GM23338 (cell line): ENCODE measurements around the gene AGRP. TPM values are rescaled to one million over a fixed set of nuclear protein-coding genes. Genes with fewer than 3 reads are reported as not detected.

Source experiments
- ATAC-seq: fragments of 200-7000 bp; cut with Tn5 transposase; 3 replicates; pipeline ENCODE4 v1.9.1; 2020
- DNase-seq: peaks from one replicate; pipeline ENCODE4 v3.0.0-alpha.2; 2015; ENCODE audit warnings: low spot score
- H2AFZ ChIP-seq: fragments of 200-600 bp; sonication (generic); 2 replicates; pipeline ENCODE4 v1.8.0; 2016; ENCODE audit warnings: antibody characterized with exemption, mild to moderate bottlenecking, moderate library complexity
- H3F3A ChIP-seq: fragments of 200-600 bp; sonication (generic); replicated peaks from 2 replicates; pipeline ENCODE4 v1.8.0; 2017; ENCODE audit warnings: antibody characterized with exemption, mixed run types, low read depth
- H3K27ac ChIP-seq: fragments of 200-600 bp; sonication (generic); 2 replicates; pipeline ENCODE4 v1.6.1; 2016; ENCODE audit warnings: low read depth
- H3K27me3 ChIP-seq: fragments of 200-600 bp; sonication (generic); 2 replicates; pipeline ENCODE4 v1.8.0; 2016; ENCODE audit warnings: mild to moderate bottlenecking, mixed run types, moderate library complexity; ENCODE audit not compliant: insufficient read depth
- H3K36me3 ChIP-seq: fragments of 200-600 bp; sonication (generic); 2 replicates; pipeline ENCODE4 v1.8.0; 2016; ENCODE audit warnings: mild to moderate bottlenecking; ENCODE audit not compliant: insufficient read depth
- H3K4me1 ChIP-seq: fragments of 200-600 bp; sonication (generic); 2 replicates; pipeline ENCODE4 v1.8.0; 2016; ENCODE audit warnings: mild to moderate bottlenecking, moderate library complexity; ENCODE audit not compliant: insufficient read depth
- H3K4me2 ChIP-seq: fragments of 200-600 bp; sonication (generic); 2 replicates; pipeline ENCODE4 v1.7.1; 2017; ENCODE audit warnings: mixed run types
- H3K4me3 ChIP-seq: fragments of 200-600 bp; sonication (generic); 2 replicates; pipeline ENCODE4 v1.6.1; 2016; ENCODE audit warnings: mixed run types
- H3K79me2 ChIP-seq: fragments of 200-600 bp; sonication (generic); replicated peaks from 2 replicates; pipeline ENCODE4 v1.8.0; 2017; ENCODE audit warnings: mild to moderate bottlenecking; ENCODE audit not compliant: insufficient read depth
- H3K9me2 ChIP-seq: fragments of 200-600 bp; sonication (generic); 2 replicates; pipeline ENCODE4 v1.8.0; 2017; ENCODE audit not compliant: insufficient read depth
- H4K20me1 ChIP-seq: fragments of 200-600 bp; sonication (generic); replicated peaks from 2 replicates; pipeline ENCODE4 v1.8.0; 2017; ENCODE audit warnings: mild to moderate bottlenecking; ENCODE audit not compliant: insufficient read depth
- H3K27ac Mint-ChIP-seq: 2 replicates; pipeline ENCODE4 v1.8.0; 2020; ENCODE audit warnings: inconsistent platforms, mild to moderate bottlenecking, moderate library complexity, mixed read lengths
- H3K27me3 Mint-ChIP-seq: 3 replicates; pipeline ENCODE4 v1.8.0; 2022; ENCODE audit warnings: low read depth, mild to moderate bottlenecking, moderate library complexity, mixed read lengths, inconsistent platforms; ENCODE audit not compliant: insufficient read depth, poor library complexity
- H3K36me3 Mint-ChIP-seq: 3 replicates; pipeline ENCODE4 v1.8.0; 2021; ENCODE audit warnings: low read depth, mild to moderate bottlenecking, inconsistent platforms, moderate library complexity, mixed read lengths
- H3K4me1 Mint-ChIP-seq: 3 replicates; pipeline ENCODE4 v1.8.0; 2020; ENCODE audit warnings: mild to moderate bottlenecking, inconsistent platforms, mixed read lengths
- H3K4me3 Mint-ChIP-seq: 3 replicates; pipeline ENCODE4 v1.8.0; 2021; ENCODE audit warnings: moderate library complexity, mild to moderate bottlenecking, inconsistent platforms, mixed read lengths
- H3K9me3 Mint-ChIP-seq: 3 replicates; pipeline ENCODE4 v1.8.0; 2020; ENCODE audit warnings: moderate library complexity, mild to moderate bottlenecking, inconsistent platforms, mixed read lengths
- CREB1 ChIP-seq: fragments of 250-450 bp; sonication (Bioruptor Pico); IDR thresholded peaks from 2 replicates; pipeline ENCODE4 v1.5.0; 2020; ENCODE audit warnings: low read depth, mild to moderate bottlenecking, moderate library complexity
- CTCF ChIP-seq, 2 experiments: fragments of 200-600 bp in 1 of 2; sonication (generic) in 1 of 2; conservative IDR thresholded peaks; 2 replicates each; pipeline versions ENCODE4 v1.5.1 to v1.6.1; 2016 to 2017; ENCODE audit warnings: antibody characterized with exemption in 2 of 2, low read depth in 2 of 2, mild to moderate bottlenecking in 2 of 2, moderate library complexity in 1 of 2
- ETS1 ChIP-seq: IDR thresholded peaks from 2 replicates; pipeline ENCODE4 v1.6.1; 2016; ENCODE audit warnings: antibody characterized with exemption
- EZH2phosphoT487 ChIP-seq: fragments of 200-600 bp; sonication (generic); IDR thresholded peaks from one replicate; pipeline ENCODE4 v1.8.1; 2018; ENCODE audit warnings: antibody characterized with exemption; ENCODE audit not compliant: unreplicated experiment
- JUNB ChIP-seq: IDR thresholded peaks from one replicate; pipeline ENCODE4 v1.6.1; 2016; ENCODE audit warnings: antibody characterized with exemption; ENCODE audit not compliant: unreplicated experiment
- NANOG ChIP-seq: IDR thresholded peaks from 2 replicates; pipeline ENCODE4 v1.6.1; 2016; ENCODE audit warnings: antibody characterized with exemption, borderline replicate concordance
- POLR2AphosphoS5 ChIP-seq: IDR thresholded peaks from 2 replicates; pipeline ENCODE4 v1.6.1; 2016; ENCODE audit warnings: antibody characterized with exemption, low read depth
- REST ChIP-seq: IDR thresholded peaks from one replicate; pipeline ENCODE4 v1.6.1; 2018; ENCODE audit warnings: antibody characterized with exemption; ENCODE audit not compliant: unreplicated experiment
- STAT1 ChIP-seq: IDR thresholded peaks from one replicate; pipeline ENCODE4 v1.6.1; 2016; ENCODE audit warnings: antibody characterized with exemption; ENCODE audit not compliant: unreplicated experiment
- ZNF114 ChIP-seq: fragments of 250-450 bp; sonication (Bioruptor Pico); IDR thresholded peaks from 2 replicates; pipeline ENCODE4 v1.5.0; 2020; ENCODE audit warnings: mild to moderate bottlenecking, moderate library complexity
- ZNF331 ChIP-seq: fragments of 250-450 bp; sonication (Bioruptor Pico); IDR thresholded peaks from 2 replicates; pipeline ENCODE4 v1.5.0; 2020; ENCODE audit warnings: low read depth, mild to moderate bottlenecking, moderate library complexity
- ZNF462 ChIP-seq: fragments of 250-450 bp; sonication (Bioruptor Pico); IDR thresholded peaks from 2 replicates; pipeline ENCODE4 v1.5.0; 2020; ENCODE audit warnings: mild to moderate bottlenecking, moderate library complexity
- polyA plus RNA-seq: library from polyadenylated mRNA; unstranded; fragments of >200 nt; fragmentation: Nextera tagmentation; extraction: Ambion mirVana; gene quantifications from 2 replicates; pipeline ENCODE4 v1.2.1, GENCODE V29; 2016
- total RNA-seq: library from RNA; depleted of rRNA; stranded (reverse); fragments of >200 nt; shearing (Covaris generic); gene quantifications from 2 replicates; pipeline ENCODE4 v1.2.3, GENCODE V29; 2014

Gene AGRP
- total and polyA plus RNA-seq, 2 experiments from 2014 or later: not detected

- TF ChIP-seq ZNF462 (CRISPR knock-in tag) (no peak), EZH2phosphoT487 (no peak), ZNF331 (CRISPR knock-in tag) (no peak), ZNF114 (CRISPR knock-in tag) (no peak), POLR2AphosphoS5 (no peak), NANOG (no peak), STAT1 (no peak)
Observed at GRCh38 chr16:67509016-67509415, 25.7 kb upstream of the AGRP start (continued).

GRCh38 chr16:67506468-67506867, 23.1 kb upstream of the AGRP start:
- H3K27ac Mint-ChIP-seq: no peak overlapping the region
- H3K4me2 ChIP-seq: no peak overlapping the region
- peaks cover 18% of the 10 kb centered on the region for H3K27me3 Mint-ChIP-seq
- no peak for TF ChIP-seq CREB1 (CRISPR knock-in tag)
- TF ChIP-seq REST: no peak
- no peak for TF ChIP-seq ZNF331 (CRISPR knock-in tag)
- no peak for TF ChIP-seq JUNB
- no peak for TF ChIP-seq EZH2phosphoT487
- no peak for TF ChIP-seq POLR2AphosphoS5
- no peak for TF ChIP-seq ZNF114 (CRISPR knock-in tag)
- no peak for TF ChIP-seq ETS1
- TF ChIP-seq NANOG: no peak
- no peak for TF ChIP-seq STAT1
- no peak for TF ChIP-seq CTCF (conservative IDR thresholded peaks at IDR 0.05; ENCODE audit: low read depth in 2 of 2)

More at GRCh38 chr16:67506468-67506867, 23.1 kb upstream of the AGRP start:
- Histone ChIP-seq H3K4me3 (no peak overlapping the region), H2AFZ (0 out of 2 replicates have a peak overlapping the region, but pooled peaks have one; percentile 6), H4K20me1 (no peaks in the 10 kb centered on the region), H3K36me3 (no peaks in the 10 kb centered on the region), H3K27me3 (0 out of 2 replicates have a peak, but pooled peaks cover 3% of the 10 kb centered on the region), H3K79me2 (no peaks in the 10 kb centered on the region), H3K9me2 (no peaks in the 10 kb centered on the region), H3F3A (no peaks in the 10 kb centered on the region), H3K4me1 (no peaks in the 10 kb centered on the region), H3K27ac (no peak overlapping the region)
- Mint-ChIP-seq H3K4me3 (no peak overlapping the region), H3K4me1 (peaks cover 5% of the 10 kb centered on the region; the same call in 2 of the 3 replicates), H3K9me3 (no peaks in the 10 kb centered on the region), H3K36me3 (no peaks in the 10 kb centered on the region)
- ATAC-seq: peak; percentile 83
- peak; percentile 35 for DNase-seq
